Lung (tissue), 12 donors: ENCODE data around the gene MRPL42. TPM values are rescaled to one million over a fixed set of nuclear protein-coding genes. Genes with fewer than 3 reads are reported as not detected.

Experiments
- ATAC-seq: fragments of 200-7000 bp; cut with Tn5 transposase; one replicate; pipeline ENCODE4 v1.9.1; 2020; ENCODE audit warnings: moderate number of reproducible peaks; ENCODE audit not compliant: insufficient read depth, low FRiP score
- DNase-seq, 3 donors: peaks; one replicate each; pipeline ENCODE4 v3.0.0-alpha.2; 2013 to 2017
- H3K27ac ChIP-seq, 2 donors: one replicate each; pipeline ENCODE4 v1.5.1; 2013; ENCODE audit warnings: mild to moderate bottlenecking in 2 of 2, moderate library complexity in 2 of 2, control low read depth in 1 of 2, inconsistent platforms in 1 of 2, low read depth in 1 of 2, low read length in 1 of 2
- H3K27me3 ChIP-seq, 3 donors: one replicate each; pipeline ENCODE4 v1.5.1; 2013; ENCODE audit warnings: low read length in 2 of 3; ENCODE audit not compliant: control insufficient read depth in 3 of 3, insufficient read depth in 3 of 3
- H3K36me3 ChIP-seq, 4 donors: one replicate each; pipeline ENCODE4 v1.5.1; 2013; ENCODE audit warnings: low read length in 4 of 4, mild to moderate bottlenecking in 1 of 4, moderate library complexity in 1 of 4; ENCODE audit not compliant: control insufficient read depth in 4 of 4, insufficient read depth in 4 of 4
- H3K4me1 ChIP-seq, 5 donors: one replicate each; pipeline ENCODE4 v1.5.1; 2013; ENCODE audit warnings: low read length in 5 of 5, mild to moderate bottlenecking in 2 of 5, moderate library complexity in 1 of 5; ENCODE audit not compliant: control insufficient read depth in 5 of 5, insufficient read depth in 5 of 5
- H3K4me3 ChIP-seq: one replicate; pipeline ENCODE4 v1.5.1; 2013; ENCODE audit warnings: mild to moderate bottlenecking, control low read depth, moderate library complexity
- H3K9ac ChIP-seq, 2 donors: one replicate each; pipeline ENCODE4 v1.5.1; 2013; ENCODE audit warnings: low read length in 2 of 2, control low read depth in 1 of 2; ENCODE audit not compliant: insufficient read depth in 1 of 2
- H3K9me3 ChIP-seq, 4 donors: one replicate each; pipeline ENCODE4 v1.5.1; 2013; ENCODE audit warnings: low read length in 3 of 4, mild to moderate bottlenecking in 1 of 4, moderate library complexity in 1 of 4; ENCODE audit not compliant: control insufficient read depth in 4 of 4, insufficient read depth in 3 of 4
- WGBS, 2 donors: extraction: QIAGEN DNeasy Blood & Tissue Kit; methylation state at CpG; one replicate each; pipeline ENCODE4 v1.1.7; 2013; 5-methylcytosine and 5-hydroxymethylcytosine counted together
- polyA plus RNA-seq, 2 donors: library from polyadenylated mRNA; stranded (reverse); fragments of 200-250 nt; gene quantifications; one replicate each; pipeline ENCODE4 v1.2.1, GENCODE V29; 2013
- total RNA-seq, 2 donors: library from RNA; depleted of rRNA in 1 of 2; stranded (reverse); fragments of >200 nt in 1 of 2; gene quantifications; one replicate each; pipeline ENCODE4 v1.2.1, GENCODE V29; 2014 to 2021
- TF ChIP-seq, protein P1 (sequence below): IDR thresholded peaks from 2 replicates; pipeline ENCODE4 v1.5.1; 2012; ENCODE audit warnings: mild to moderate bottlenecking; ENCODE audit errors: control extremely low read depth, extremely low read depth
- donor health status: control.
- donor health status: control.
- donor health status: Bipolar disorder and iron deficiency.
- donor health status: healthy.
- donor health status: DM: yes; HTN: yes; CAD: no.

The MRPL42 gene
- total and polyA plus RNA-seq, 4 donors = 27.5 to 65.7 (median 43.6) TPM

DNA sequence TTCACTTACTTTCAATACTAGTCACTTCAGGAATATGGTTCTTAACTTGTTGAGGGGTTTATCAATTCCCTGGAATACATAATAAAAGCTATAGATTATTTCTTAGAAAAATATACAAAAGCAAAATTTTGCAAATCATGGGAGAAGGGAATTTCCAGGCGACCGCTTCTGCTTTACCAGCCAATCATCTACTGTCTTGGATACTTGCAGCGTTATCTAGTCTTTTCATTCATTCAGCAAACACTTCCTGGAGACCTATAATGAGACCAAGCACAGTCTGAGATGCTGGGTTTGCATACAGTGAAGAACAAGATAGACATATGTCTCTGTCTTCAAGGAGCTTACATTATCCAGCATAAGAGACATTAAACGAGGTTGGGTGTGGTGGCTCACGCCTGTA, 1.5 kb upstream of the MRPL42 start:
- DNase-seq (no peak), ATAC-seq (no peak)
- no peaks in the 10 kb centered on the region for H3K27me3 ChIP-seq
- H3K9me3 ChIP-seq = no peaks in the 10 kb centered on the region
- TF ChIP-seq, protein P1, sequence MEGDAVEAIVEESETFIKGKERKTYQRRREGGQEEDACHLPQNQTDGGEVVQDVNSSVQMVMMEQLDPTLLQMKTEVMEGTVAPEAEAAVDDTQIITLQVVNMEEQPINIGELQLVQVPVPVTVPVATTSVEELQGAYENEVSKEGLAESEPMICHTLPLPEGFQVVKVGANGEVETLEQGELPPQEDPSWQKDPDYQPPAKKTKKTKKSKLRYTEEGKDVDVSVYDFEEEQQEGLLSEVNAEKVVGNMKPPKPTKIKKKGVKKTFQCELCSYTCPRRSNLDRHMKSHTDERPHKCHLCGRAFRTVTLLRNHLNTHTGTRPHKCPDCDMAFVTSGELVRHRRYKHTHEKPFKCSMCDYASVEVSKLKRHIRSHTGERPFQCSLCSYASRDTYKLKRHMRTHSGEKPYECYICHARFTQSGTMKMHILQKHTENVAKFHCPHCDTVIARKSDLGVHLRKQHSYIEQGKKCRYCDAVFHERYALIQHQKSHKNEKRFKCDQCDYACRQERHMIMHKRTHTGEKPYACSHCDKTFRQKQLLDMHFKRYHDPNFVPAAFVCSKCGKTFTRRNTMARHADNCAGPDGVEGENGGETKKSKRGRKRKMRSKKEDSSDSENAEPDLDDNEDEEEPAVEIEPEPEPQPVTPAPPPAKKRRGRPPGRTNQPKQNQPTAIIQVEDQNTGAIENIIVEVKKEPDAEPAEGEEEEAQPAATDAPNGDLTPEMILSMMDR = no peak
- H3K36me3 ChIP-seq = peaks cover 0 to 5% (median 3%) of the 10 kb centered on the region in 4 donors
- H3K4me3 ChIP-seq = no peak overlapping the region
- H3K27ac ChIP-seq = no peak overlapping the region
- H3K9ac ChIP-seq = no peak overlapping the region
- WGBS, 2 donors = 94 to 97% methylated on average over 5 of the region's 5 CpGs
- peaks cover 2 to 12% (median 4%) of the 10 kb centered on the region in 5 donors for H3K4me1 ChIP-seq

DNA sequence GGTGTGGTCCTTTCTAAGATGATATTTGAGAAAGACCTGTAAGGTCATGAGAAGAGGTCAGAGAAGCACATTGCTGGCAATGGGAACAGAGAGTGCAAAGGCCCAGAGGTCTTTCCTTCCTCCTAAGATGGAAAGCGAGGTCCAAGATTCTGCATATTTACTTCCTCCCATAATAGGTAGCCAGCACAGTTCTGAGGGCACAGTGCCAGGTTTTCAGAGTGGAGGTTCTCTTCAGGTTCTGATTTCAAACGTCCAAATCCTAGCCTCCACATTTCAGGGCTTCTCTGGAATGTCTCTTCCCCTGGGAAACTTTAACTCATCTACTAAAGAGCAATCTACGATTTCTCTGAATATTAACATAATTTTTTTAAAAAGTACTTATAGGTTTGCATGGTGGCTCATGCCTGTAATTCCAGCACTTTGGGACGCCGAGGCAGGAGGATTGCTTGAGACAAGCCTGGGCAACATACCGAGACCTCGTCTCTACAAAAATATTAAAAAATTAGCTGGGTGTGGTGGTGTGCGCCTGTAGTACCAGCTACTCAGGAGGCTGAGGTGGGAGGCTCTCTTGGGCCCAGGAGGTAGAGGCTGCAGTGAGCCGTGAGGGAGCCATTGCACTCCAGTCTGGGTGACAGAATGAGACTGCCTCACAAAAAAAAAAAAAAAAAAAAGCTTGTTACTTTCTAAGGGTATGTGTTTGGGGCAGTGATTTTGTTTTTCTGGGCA, 526 bp upstream of the MRPL42 start:
- 93 to 95% methylated on average over 9 of the region's 9 CpGs for WGBS, 2 donors
- Histone ChIP-seq H3K4me1 (peaks cover 2 to 12% (median 5%) of the 10 kb centered on the region in 5 donors), H3K36me3 (peaks cover 0 to 5% (median 4%) of the 10 kb centered on the region in 4 donors), H3K4me3 (no peak overlapping the region), H3K27ac (no peak overlapping the region), H3K9me3 (no peaks in the 10 kb centered on the region), H3K9ac (no peak overlapping the region), H3K27me3 (no peaks in the 10 kb centered on the region)
- DNase-seq (no peak), ATAC-seq (no peak)
- TF ChIP-seq, protein P1 = no peak

DNA sequence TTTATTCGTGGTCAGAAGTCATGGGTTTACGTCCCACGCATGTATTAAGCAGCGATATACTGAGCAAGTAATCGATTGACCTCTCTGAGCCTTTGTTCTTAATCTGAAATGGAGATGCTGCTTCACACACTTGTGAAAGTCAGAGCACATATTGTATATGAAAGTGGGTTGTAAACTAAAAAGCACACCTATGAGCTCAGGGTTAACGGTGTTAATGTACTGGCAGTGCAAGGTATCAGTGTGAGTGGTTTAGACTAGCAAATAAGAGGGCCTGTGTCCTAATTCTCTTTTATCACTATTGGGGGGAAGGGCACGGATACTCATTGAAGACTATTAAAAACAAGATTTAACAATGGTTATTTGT, 676 bp downstream of the MRPL42 start:
- TF ChIP-seq, protein P1 = no peak
- Histone ChIP-seq H3K4me1 (peaks cover 2 to 12% (median 5%) of the 10 kb centered on the region in 5 donors), H3K9ac (peak overlapping the region; percentile 96 to 98), H3K27ac (peak overlapping the region; percentile 34 to 83), H3K36me3 (peaks cover 0 to 6% (median 6%) of the 10 kb centered on the region in 4 donors), H3K9me3 (no peaks in the 10 kb centered on the region), H3K27me3 (no peaks in the 10 kb centered on the region), H3K4me3 (peak overlapping the region; percentile 64)
- ATAC-seq (no peak), DNase-seq (no peak)
- 9 to 13% methylated on average over 7 of the region's 7 CpGs for WGBS, 2 donors

DNA sequence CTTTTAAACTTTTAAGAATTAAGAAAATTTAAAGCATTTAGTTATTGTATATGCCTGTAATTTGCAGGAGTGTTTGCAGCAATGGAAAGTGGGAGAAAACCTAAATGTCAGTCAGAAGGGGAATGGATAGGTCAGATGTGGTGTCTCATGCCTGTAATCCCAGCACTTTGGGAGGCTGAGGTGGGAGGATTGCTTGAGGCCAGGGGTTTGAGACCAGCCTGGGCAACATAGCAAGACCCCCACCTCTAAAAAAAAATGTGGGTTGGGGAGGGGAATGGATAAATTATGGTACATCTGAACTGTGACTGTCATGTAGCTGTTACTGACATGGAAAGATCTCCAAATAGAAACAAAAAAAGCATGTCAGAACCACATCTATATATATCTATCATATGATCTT, 2.1 kb downstream of the MRPL42 start:
- no peak overlapping the region for H3K9ac ChIP-seq
- H3K36me3 ChIP-seq = peaks cover 0 to 11% (median 7%) of the 10 kb centered on the region in 4 donors
- TF ChIP-seq, protein P1 = no peak
- H3K4me3 ChIP-seq = no peak overlapping the region
- DNase-seq = no peak
- ATAC-seq = no peak
- no peak overlapping the region for H3K27ac ChIP-seq
- peaks cover 2 to 12% (median 5%) of the 10 kb centered on the region in 5 donors for H3K4me1 ChIP-seq
- no peaks in the 10 kb centered on the region for H3K9me3 ChIP-seq
- no peaks in the 10 kb centered on the region for H3K27me3 ChIP-seq
